Activated CD4-positive, alpha-beta T cell treated with anti-CD3 and anti-CD28 coated beads, Interleukin-2, amount 50 U/mL, for 48 hours (primary cell): Measurements from ENCODE around the gene PODN.

ENCODE experiments used
- DNase-seq, 2 experiments: peaks; one replicate each; pipeline ENCODE4 v3.0.0-alpha.2; 2020

PODN gene

DNA sequence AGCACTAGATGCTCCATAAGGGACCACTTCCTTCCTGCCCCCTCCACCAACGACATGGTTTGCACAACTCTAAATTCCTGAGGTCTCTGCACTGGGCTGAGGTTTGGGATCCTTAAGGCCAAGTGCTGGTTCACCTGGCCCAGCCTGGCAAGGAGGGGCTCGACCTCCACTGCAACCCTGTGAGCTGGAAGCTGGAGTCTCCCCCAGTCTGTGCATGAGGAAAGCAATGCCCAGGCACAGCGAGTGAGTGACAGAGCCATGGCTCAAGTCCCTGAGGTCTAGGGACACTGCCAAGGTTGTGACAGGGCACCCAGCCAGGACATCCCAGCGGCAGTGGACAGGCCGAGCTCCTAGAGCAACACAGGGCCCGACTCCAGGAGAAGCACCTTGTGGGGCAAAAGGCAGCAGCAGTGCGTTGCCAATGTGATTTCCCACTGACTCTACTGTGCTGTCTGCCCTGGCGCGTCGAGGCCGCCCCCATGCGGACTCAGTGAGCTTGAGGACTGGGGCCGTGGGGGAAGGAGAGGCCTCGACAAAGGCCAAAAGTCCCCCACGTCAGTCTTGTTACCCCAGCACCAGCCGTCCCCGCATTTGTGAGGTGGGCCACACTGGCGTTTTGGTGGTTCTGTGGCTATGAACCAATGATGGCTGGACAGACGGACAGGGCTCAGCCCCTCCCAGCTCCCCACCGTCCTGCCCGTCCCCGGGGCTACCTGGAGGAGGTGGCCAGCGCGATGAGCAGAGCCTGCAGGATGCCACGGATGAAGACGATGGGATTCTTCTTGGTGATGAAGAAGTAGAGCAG is 30.0 kb downstream of the PODN start:
- no peak for DNase-seq

DNA sequence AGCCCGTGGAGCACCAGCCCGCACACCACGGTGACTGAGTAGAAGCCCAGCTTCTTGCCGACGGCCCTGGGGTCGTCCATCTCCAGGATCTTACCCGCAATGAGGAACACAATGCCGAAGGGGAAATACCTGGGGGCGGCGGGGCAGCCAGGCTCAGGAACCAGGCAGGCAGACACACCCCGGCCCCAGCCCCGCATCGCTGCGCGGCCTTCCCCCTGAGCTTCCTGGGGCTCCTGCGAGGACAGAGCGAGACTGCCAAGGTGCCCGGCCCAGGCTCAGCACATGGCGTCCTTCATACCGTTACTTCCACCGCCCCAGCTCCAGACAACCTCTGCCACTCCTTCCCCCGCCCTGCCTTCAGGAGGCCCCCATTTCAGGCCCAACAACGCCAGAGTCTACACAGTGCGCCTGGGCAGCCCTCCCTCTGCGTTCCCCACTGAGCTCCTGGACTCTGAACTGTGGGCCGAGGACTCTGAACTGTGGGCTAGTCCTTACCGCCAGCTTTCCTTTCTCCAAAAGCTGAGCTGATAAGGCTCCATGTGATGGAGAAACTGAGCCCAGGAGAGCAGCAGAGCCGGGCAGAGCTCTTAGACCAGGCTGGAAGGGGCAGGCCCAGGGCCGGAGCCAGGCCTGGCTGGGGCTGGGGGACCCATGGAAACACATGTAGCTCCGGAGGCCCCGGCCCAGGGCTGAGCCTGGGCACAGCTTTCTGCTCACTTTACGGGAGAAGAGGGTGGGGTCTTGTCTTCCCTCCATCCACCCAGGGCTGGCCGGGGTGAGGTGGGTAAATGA is 30.8 kb downstream of the PODN start:
- no peak for DNase-seq

DNA sequence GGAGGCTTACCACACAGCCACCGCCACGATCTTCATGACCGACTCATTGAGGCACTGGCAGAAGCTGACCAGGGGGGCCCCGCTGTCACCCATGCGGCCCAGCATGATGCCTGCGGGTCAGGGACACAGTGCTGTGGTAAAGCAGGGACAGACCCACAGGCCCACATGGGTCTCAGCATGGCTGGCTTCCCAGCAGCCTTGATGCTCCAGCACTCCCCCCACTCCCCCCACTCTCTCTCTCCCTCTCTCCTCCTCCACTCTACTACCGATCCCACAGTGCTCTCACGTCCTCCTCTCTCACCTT is 31.4 kb downstream of the PODN start:
- DNase-seq = no peak

GRCh38 chr1:53093778-53094532 is 31.9 kb downstream of the PODN start:
- no peak for DNase-seq

DNA sequence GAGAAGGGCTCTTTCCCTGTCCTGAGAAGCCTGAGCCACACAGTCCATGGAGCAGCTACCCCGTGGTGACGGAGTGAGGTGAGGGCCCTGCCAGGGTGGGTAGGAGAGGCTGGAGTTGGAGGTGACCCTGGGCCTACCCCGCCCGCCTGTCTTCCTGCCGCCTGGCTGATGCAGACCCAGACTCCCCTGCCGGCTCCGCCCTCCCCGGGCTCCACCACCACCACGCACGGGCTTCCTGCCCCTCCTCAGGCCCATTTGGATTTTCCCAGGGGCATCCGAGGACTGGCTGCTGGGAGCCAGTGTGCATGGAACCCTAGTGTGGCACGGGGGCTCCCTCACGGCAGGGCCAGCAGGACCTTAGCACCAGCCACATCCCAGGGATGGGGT is 32.5 kb downstream of the PODN start:
- DNase-seq = no peak

DNA sequence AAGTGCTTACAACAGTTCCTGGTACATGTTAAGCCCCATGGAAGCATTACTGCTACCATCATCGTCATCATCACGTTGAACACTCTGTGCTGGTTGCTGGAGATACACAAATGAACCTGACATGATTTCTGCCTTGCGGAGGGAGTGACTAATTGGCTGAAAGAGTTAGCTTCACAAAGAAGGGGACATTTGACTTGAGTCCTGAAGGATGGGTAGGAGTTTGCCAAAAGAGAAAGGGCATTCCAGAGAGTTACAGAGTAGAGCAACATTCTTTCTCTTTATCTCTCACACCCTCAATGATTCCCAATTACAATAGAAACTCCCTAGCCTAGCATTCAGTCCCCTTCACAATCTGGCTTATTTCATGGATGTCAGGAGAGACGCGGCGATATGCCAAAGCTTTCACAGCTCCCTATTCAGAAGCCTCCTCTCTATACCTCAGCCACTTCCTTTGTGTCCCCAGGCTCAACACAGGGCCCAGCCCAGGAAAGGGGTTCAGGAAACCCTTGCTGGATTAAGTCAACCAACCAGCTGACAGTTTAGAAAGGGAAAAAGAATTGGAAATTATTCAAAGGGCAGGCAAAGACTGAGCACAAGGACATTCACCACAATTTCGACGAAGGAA is 42.4 kb downstream of the PODN start:
- DNase-seq = no peak

DNA sequence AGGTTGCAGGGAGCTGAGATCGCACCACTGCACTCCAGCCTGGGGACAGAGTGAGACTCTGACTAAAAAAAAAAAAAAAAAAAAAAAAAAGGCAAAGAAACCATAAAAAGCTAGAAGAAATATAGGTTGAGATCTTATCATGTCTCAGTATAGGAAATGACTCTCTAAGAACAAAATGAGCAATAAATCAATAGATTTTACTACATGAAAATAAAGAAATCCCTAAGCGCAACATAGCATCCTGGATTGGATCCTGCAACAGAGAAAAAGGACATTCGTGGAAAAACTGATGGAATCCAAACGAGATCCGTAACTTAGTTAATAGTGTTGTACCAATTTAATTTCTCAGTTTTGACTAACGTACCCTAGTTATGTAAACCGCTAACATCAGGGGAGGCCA is 45.1 kb downstream of the PODN start:
- no peak for DNase-seq

GRCh38 chr1:53107570-53108322 is 45.7 kb downstream of the PODN start:
- DNase-seq = no peak

DNA sequence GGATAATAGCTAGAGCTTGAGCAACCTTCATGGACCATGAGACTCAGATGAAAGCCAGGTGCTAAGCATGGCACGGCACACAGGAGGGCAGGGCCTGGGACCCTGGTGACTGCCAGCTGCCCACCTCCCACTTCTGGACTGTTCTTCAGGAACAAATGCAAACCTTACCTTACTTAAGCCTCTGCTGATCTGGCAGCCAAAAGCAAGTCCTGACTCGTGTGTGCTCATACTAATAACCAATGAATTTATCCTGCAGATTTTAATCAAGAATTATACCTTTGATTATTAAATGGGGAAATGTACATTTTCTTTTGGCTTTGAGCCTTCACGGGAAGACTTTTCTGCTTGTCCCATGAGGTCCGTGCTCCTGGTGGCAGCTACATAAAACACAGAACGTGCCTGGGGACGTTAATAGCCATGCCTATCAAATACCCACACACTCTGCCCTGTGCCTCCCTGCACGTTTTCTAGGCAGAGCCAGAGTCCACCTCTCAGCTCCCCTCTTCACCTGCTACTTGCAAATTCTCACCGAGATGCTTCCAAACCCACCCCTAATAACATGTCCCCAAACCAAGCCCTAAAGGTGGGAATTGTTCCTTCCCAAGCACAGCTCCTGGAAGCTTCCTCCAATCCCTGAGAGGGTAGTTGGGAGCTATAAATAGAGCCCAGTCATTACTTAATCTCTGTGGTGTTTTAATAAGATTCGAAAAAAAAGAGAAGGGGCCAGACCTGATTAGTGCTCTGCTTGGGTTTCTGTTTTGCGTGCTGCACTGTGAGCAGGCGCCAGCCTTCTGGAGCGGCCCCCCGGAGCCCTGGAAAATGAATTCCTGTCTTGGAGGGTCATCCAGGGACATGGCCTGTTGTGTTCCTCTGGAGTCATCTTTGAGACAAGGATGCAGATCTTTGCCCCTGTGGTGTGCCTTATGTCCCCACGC is 46.9 kb downstream of the PODN start:
- no peak for DNase-seq

DNA sequence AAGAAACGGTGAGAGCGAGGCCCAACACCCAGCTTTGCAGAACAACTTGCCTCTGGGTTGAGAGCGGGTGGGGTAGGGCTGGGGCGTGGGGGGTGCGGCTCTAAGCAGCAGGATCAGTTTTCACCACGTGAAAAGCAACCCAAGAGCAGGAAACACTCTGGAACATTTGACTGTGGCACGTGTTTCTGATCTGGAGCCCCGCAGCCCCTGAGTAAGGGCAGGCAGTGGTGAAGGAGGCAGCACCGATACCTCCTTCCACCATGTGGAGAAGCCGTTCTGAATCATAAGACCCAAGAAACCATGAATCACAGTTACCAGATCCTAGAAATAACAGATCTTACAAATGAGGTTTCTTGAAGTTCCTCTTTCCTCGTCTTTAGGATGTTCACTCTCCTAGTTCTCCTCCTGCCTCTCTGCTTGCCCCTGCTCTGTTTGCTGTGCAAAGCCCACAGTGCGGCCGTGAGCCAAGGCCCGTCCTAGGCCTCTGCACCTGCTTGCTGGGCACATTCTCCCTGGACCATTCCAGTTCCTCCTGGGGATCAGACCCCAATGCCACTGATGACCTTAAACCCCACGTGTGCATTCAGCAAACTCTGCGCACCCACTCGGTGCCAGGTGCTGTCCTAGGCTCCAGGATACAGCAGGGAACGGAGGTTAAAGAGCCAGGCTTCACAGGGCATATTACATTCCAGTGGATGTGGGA is 48.5 kb downstream of the PODN start:
- peak; percentile 39 to 50 for DNase-seq

- peak; percentile 2 to 10 for DNase-seq
Measured at GRCh38 chr1:53111073-53111556, 49.1 kb downstream of the PODN start.

DNA sequence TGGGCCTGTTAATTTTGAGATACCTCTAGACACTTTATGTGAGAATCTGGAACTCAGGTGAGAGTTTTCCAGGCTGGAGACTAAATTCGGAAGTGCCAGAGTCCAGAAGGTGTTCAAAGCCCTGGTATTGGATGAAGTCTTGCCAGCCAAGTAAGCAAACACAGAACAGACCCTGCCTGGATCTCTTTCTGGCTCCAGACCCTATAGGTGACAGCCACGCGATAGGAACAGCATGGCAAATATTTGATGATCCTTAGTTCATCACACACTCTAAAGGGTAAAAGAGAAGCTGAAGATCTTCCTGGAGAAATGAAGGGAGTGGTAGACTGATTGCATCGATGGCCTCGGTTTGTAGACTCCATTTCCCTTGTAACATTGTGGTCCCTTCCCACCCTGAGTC is 49.7 kb downstream of the PODN start:
- no peak for DNase-seq

DNA sequence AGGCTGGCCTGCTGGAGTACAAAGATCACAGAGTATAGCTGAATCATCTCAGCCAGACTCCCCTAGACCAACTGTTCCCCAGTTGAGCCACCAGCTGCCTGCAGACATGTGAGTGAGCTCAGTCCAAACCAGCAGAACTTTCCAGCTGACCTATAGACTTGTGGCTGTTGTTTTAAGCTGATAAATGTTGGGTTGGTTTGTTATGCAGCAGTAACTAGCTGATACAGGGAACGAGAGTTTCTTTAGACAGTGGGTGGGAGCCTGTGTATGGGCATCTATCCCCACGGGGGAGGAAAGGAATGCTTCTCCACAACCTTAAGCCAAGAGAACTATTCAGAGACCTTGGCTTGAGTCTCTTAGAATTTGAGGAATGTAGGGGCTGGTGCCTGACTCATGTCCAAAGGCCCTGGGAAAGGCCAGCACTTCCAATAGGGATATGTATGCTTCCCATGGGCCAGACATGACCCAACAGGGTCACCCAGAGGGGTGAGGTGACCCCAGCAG is 50.3 kb downstream of the PODN start:
- DNase-seq = no peak

GRCh38 chr1:53112861-53113260 is 50.8 kb downstream of the PODN start:
- DNase-seq = no peak

DNA sequence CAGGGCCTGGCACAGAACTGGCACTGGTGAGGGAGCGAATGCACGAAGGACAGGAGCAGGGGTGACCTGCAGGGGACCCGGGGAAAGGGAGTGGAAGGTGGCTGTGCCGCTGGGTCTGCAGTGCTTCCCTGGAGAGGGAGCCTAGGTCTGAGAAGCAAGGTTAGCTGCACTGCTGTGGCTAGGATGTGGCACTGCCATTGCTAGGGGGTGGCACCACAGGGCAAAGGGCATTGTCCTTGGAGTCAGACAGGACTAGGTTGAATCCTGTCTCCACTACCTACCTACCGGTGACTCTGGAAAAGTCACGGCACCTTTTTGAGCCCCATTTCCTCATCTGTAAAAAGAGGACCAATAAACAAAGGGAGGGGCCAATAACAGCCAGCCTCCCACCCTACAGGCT is 52.1 kb downstream of the PODN start:
- DNase-seq = no peak

GRCh38 chr1:53114581-53115400 is 52.8 kb downstream of the PODN start:
- no peak for DNase-seq

DNA sequence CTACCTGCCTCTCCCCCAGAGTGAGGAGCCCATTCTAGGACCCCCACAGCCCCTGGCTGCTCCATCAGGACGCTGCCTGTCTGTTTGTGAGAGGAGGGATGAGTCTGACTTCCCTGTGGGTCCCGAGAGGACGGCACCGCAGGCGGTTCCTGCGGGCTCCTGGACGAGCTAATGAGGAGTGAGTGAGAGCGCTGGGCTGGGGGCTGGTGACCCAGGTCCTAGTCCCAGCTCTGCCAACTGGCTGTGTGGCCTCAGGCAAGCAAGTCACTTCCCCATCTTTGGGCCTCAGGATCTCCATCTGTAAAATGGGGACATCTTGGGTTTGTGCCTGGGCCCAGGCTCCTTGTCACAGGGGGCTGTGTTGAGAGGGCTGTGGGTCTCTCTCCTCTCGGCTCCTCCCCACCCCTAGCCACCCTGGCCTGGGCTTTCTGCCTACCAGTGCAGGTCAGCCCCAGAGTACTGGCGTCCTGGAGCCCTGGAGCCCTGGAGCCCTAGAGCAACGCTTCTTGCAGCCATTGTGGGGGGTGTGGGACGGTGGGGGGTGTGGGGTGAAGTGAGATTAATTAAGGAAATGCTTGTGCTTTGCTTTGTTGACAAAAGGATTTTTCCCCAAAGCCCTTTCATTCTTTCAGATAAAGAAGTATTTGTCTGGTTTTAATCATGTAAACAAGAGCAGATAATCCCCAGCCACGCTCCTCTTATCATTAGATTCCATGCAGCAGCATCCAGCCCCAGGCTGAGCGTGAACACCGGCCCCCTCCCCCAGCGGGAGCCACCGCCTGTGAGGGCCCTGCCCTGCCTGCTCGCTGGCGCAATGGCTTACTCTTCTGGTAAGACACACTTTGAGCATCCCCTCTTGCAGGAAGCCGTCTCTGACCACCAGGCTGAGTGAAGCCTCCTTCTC is 53.6 kb downstream of the PODN start:
- no peak for DNase-seq

DNA sequence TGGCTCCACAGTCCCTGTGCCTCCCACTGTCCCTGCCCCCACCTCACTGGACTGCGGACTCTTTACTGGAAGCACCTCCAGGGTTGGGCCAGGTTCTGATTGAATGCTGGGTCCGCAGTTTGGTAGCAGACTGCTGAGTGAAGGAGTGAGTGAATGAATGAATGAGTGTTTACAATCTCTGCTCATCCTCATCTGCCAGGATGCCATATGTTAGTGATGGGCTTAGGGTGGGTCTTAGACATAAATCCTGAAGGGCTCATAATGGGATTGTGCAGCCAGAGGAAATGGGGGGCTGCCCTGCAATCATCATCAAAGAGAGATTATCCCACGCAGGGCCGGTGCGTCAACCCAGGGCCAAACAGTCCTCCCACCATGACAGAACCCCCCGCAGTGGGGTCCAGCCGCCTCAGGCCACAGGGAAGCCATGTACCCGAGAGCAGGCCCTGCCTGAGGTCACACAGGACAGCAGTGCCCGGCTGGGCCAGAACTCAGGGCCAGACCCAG is 54.3 kb downstream of the PODN start:
- no peak for DNase-seq
